GM06990 (cell line): Measurements from ENCODE around the gene HECTD1.

Experiments
- DNase-seq: peaks from one replicate; pipeline ENCODE4 v3.0.0-alpha.2; 2011; ENCODE audit not compliant: insufficient read length; ENCODE audit errors: extremely low read depth
- H3K27me3 ChIP-seq: replicated peaks from 2 replicates; pipeline ENCODE4 v1.6.0; 2011; ENCODE audit warnings: low read length; ENCODE audit not compliant: control insufficient read depth, insufficient read depth
- H3K36me3 ChIP-seq: 2 replicates; pipeline ENCODE4 v1.5.1; 2011; ENCODE audit warnings: low read length; ENCODE audit not compliant: control insufficient read depth, insufficient read depth
- H3K4me3 ChIP-seq: replicated peaks from 2 replicates; pipeline ENCODE4 v1.5.1; 2011; ENCODE audit warnings: low read depth, mild to moderate bottlenecking, control low read depth, low read length
- CTCF ChIP-seq: IDR thresholded peaks from 2 replicates; pipeline ENCODE4 v1.5.1; 2011; ENCODE audit warnings: low read length, control low read depth, mild to moderate bottlenecking, inconsistent platforms; ENCODE audit not compliant: insufficient read depth, poor library complexity, severe bottlenecking

The HECTD1 gene

DNA sequence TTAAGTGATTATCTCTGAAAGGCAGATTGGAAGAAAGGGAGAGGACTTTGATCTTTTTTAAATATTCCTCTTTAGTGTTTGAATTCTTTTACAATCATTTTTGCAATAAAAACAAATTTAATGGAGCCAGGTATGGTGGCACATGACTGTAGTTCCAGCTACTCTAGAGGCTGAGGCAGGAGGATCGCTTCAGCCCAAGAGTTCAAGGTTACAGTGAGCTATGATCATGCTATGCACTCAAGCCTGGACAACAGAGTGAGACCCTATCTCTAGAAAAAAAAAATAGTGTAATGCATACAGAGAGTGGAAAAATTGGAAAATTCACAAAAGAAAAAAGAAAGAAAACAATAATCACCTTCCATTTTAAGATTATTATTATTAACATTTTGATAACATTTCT lies 15.2 kb upstream of the HECTD1 start:
- no peak for TF ChIP-seq CTCF
- H3K4me3 ChIP-seq: no peak overlapping the region
- no peak for DNase-seq
- H3K36me3 ChIP-seq: no peaks in the 10 kb centered on the region
- H3K27me3 ChIP-seq: no peaks in the 10 kb centered on the region

DNA sequence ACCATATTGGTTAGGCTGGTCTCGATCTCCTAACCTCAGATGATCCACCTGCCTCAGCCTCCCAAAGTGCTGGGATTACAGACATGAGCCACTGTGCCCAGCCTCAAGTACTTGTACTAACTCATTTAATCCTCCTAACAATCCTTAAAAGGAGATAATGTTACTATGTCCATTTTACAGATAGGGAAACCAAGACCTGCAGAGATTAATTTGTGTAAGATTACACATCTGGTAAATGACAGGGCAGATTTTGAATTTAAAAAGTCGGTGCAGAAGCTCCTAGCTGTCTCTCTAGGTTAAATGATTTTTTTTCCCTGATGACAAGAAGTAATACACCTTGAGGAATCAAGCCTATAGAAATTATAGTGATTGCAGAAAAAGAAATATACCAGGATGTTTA lies 13.7 kb upstream of the HECTD1 start:
- H3K27me3 ChIP-seq: no peaks in the 10 kb centered on the region
- TF ChIP-seq CTCF: no peak
- no peak overlapping the region for H3K4me3 ChIP-seq
- no peaks in the 10 kb centered on the region for H3K36me3 ChIP-seq
- DNase-seq: no peak

DNA sequence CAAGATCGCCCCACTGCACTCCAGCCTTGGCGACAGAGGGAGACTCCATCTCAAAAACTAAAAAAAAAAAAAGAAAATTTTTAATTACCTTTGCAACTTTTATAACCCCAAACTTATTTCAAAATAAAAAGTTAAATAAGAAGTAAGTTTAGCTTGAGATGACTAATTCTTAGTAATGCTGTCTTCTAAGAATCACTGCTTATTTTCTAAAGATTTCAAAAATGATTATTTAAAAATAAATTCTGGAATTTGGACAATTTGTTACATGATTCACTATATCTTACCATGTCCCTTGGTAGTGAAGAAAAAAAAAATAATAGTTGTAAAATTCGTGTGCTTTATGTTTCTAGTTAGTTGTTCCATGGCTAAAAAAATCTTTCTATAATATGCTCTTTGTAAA lies 11.6 kb upstream of the HECTD1 start:
- no peaks in the 10 kb centered on the region for H3K27me3 ChIP-seq
- DNase-seq: no peak
- H3K36me3 ChIP-seq: no peaks in the 10 kb centered on the region
- TF ChIP-seq CTCF: no peak
- H3K4me3 ChIP-seq: no peak overlapping the region

GRCh38 chr14:31216359-31216758 lies 8.8 kb upstream of the HECTD1 start:
- Histone ChIP-seq H3K36me3 (no peaks in the 10 kb centered on the region), H3K4me3 (no peak overlapping the region), H3K27me3 (no peaks in the 10 kb centered on the region)
- no peak for TF ChIP-seq CTCF
- DNase-seq: no peak

DNA sequence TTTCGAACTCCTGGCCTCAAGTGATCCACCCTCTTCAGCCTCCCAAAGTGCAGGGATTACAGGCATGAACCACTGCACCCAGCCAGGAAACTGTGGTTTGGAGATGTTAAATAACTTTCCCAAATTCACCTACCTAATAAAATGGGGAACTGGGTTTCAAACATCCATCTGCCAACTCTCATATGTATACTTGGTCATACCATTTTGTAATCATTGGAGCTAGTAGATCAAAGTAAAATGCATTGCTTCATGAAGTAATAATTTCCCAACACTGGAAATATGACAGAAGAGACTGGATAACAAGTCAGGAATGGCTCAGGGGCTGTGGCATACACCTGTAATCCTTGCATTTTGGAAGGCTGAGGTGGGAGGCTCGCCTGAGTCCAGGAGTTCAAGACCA lies 5.3 kb upstream of the HECTD1 start:
- H3K4me3 ChIP-seq: no peak overlapping the region
- no peak for TF ChIP-seq CTCF
- no peak for DNase-seq
- no peaks in the 10 kb centered on the region for H3K27me3 ChIP-seq
- no peaks in the 10 kb centered on the region for H3K36me3 ChIP-seq

DNA sequence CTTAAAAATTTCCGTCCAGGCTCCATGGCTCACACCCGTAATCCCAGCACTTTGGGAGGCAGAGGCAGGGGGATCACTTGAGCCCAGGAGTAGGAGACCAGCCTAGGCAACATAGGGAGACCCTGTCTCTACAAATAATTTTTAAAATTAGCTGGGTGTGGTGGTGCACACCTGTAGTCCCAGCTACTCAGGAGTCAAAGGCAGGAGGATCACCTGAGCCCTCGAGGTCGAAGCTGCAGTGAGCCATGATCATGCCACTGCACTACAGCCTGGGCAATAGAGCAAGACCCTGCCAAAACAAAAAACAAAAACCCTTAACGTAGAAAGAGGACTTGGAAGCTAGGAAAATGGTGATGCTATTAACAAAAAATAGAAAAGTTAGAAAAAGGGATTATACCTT lies 2.0 kb upstream of the HECTD1 start:
- no peaks in the 10 kb centered on the region for H3K27me3 ChIP-seq
- H3K36me3 ChIP-seq: no peaks in the 10 kb centered on the region
- no peak overlapping the region for H3K4me3 ChIP-seq
- TF ChIP-seq CTCF: no peak
- DNase-seq: no peak
